Measurements from ENCODE around the gene ETFDH.

GRCh38 chr4:158649111-158649680 is 22.9 kb upstream of the ETFDH start:
- TF ChIP-seq CTCF (IDR thresholded peaks at IDR 0.05) = no peak
- TF ChIP-seq POLR2A (IDR thresholded peaks at IDR 0.05) = no peak
